HG02870 (cell line): ENCODE measurements around the gene FMN1.
A peak's percentile ranks its signal among the peaks of the same experiment; 100 is the strongest.
"Not testable (repeated sequence)": the region's sequence is repeated elsewhere in the genome, so short reads cannot be mapped to it uniquely, and the experiment has no call there.

Source experiments
- ATAC-seq: cut with Tn5 transposase; IDR thresholded peaks from one replicate; pipeline ENCODE4 v1.9.1; 2021; ENCODE audit warnings: mild to moderate bottlenecking, moderate library complexity; ENCODE audit not compliant: unreplicated experiment

Gene FMN1

GRCh38 chr15:32867313-32867626 lies 327.2 kb downstream of the FMN1 start:
- ATAC-seq, result no peak

GRCh38 chr15:32866454-32867312 lies 327.8 kb downstream of the FMN1 start:
- no peak for ATAC-seq

DNA sequence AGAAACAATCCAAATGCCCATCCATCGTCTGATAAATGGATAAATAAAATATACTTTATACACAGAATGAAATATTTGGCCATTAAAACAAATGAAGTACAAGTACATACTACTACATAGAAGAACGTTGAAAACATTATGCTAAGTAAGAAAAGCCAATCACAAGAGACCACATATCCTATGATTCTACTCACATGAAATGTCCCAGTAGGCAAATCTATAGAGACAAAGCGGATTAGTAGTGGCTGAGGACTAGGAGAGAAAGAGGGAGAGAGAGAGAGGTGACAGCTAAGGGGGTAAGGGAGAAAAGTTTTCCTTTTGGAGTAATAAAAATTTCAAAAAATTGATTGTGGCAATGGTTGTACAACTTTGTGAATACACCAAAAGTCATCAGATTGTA lies 329.7 kb downstream of the FMN1 start:
- ATAC-seq, result no peak

DNA sequence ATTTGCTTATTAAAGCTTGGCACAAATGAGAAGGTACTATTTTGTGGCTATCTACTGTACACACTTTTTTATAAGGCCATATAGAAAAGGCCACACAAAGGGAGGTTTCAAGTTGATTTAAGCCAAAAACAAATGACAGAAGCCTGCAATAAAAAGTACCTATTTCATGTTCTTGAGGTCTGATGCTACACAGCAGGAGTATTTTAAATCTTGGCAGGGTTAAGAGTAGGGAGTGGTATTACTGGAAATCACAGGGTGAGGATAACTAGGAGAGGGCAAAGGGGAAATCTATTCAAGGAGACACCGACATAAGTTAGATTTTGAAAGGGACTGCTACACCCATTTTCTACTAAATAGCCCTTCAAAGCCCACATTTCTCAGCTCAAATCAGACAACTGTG lies 330.5 kb downstream of the FMN1 start:
- ATAC-seq, result no peak

GRCh38 chr15:32861761-32862160 lies 332.8 kb downstream of the FMN1 start:
- ATAC-seq, result peak; percentile 47

GRCh38 chr15:32861174-32861573 lies 333.3 kb downstream of the FMN1 start:
- no peak for ATAC-seq

DNA sequence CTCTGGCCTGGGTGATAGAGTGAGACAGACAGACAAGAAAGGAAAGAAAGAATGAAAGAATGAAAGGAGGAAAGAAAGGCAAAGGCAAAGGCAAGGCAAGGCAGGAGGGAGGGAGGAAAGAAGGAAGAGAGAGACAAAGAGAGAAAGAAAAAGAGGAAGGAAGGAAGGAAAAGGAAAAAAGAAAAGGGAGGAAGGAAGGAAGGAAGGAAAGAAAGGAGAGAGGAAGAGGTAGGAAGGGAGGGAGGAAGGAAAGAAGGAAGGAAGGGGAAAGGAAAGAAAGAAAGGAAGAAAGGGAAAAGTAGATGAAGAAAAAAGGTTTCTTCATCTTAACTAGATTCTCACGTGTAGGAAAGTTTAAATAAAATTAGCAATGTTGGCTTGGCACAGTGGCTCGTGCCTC lies 334.5 kb downstream of the FMN1 start:
- ATAC-seq, result no peak

- no peak for ATAC-seq
These were observed 335.3 kb downstream of the FMN1 start for GRCh38 chr15:32859251-32859650.

- no peak for ATAC-seq
These were observed 336.8 kb downstream of the FMN1 start for GRCh38 chr15:32857732-32858131.

DNA sequence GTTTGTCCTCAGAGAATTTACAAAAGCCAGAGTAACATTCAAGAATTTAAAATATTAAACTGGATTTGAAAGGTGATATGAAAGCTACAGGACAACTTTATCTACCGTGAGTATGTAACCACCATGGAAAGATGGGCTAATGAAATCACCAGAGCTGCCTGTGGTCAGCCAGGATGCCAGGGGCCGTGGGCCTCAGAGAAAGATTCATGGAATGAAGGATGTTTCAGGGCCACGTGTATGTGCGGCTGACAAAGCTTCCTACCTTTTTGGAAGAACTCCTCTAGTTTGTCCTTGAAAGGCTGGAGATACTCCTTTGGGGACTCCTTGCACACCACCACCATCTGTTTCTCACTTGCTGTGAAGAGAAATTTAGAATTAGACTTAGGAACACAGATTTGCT lies 337.8 kb downstream of the FMN1 start:
- no peak for ATAC-seq

GRCh38 chr15:32855942-32856341 lies 338.6 kb downstream of the FMN1 start:
- no peak for ATAC-seq

DNA sequence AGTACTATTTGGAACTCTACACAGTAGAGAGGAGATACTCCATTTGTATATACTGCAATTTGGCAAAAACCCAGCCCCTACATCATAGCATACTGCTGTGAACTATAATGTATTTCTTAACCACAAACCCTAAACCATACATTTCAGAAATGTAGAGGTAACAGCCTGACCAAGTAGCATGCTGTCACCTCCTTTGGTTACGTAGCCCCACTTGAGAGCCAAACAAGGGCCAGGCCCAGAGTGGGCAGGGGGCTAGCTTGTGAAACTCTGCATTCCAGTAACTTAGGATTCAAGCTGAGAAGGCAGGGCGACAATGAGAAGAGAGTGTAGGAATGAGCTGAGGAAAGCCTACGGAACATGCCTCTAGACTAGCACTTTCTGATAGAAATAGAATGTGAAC lies 340.9 kb downstream of the FMN1 start:
- ATAC-seq, result no peak

DNA sequence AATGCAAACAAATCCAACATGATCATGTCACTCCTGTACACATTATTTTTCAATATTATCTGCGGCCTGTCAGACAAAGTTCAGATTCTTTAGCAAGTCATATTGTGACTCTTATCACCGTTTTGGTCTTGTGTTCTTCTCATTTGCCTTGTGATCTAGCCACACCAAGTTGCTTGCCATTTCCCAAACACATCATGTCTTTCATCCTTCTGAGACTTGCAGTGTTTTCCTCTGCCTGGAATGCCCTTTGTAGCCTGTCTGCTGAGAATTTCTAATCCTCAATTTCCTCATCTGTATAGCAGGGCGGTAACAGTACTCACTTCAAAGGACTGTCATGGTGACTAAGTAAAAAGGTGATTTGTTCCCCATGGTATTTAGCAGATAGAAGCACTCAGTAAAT lies 341.7 kb downstream of the FMN1 start:
- ATAC-seq, result no peak

DNA sequence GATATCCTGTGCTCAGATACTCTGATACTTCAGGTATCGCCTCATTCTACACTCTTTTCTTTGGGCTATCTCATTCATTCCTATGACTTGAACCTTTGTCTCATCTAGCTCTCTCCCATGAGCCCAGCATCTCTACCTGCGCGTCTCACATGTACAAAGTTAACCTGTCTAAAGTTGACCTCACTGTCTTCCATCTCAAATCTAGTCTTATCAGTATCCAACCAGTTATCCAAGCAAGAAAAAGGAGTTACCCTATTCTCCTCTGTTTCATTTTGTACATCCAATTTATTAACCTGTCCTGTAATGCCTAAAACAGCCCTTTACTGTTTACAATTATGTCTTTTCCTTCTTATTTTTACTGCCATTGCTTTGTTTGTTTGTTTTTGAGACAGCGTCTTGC lies 342.5 kb downstream of the FMN1 start:
- ATAC-seq, result no peak

DNA sequence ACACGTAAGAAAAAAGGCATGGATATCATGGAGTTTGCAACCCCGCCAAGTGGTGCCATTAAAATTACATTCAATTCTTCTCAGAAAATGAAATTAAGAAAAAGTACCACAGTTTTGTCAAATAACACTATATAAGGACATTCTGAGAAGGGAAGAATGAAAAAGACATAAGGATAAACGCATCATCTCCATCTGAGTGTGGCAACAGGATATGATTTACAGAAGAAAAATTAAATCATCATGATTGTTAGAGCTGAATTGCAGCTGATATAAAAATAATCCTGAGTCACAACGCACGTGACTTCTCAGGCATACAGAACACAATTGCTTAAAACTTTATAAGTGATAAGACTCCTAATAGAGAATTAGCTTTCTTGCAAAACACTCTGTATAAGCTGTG lies 342.9 kb downstream of the FMN1 start:
- no peak for ATAC-seq

DNA sequence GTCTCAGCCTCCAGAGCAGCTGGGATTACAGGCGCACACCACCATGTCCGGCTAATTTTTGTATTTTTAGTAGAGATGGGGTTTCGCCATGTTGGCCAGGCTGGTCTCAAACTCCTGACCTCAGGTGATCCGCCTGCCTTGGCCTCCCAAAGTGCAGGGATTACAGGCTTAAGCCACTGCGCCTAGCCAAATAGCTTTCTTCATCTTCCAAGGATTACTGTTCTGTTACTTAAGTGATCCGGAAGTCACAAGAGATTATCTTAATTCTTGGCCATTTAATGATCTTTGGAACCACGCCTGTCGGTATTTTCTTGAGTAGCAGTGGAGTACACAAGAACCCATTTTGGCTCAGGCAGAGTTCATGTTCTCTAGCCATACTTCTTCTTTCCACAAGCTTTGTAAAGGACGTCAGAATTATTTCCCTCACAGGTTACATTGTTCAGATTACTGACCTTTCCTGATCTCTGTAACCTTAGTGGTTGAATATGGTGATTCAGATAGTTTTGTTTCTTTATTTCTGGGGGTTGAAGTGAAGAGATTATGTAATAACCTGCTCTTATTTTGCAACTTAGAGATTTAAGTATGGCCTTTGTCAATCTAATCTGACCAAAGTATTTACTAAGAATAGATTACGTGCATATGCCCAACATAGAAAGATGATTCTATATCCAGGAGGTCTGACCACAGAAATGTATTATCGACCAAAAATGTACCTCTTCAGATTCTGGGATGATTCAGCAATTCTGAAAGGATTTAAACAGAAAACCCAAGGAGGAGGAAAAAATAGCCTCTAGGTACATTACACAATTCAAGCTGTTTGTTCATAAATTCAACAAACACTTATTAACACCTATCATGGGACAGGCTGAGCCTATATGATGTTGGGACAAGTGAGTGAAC lies 344.5 kb downstream of the FMN1 start:
- no peak for ATAC-seq

DNA sequence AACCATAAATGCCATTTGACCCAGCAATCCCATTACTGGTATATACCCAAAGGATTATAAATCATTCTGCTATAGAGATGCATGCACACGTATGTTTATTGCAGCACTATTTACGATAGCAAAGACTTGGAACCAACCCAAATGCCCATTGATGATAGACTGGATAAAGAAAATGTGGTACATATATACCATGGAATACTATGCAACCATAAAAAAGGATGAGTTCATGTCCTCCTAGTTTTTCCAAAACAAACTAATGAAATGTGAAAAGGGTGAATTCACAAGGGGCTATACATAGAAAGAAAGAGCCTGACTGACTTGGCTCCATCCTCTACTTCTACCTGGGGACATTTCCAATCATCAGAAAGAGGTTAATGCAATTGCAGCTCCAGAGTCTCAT lies 347.8 kb downstream of the FMN1 start:
- ATAC-seq, result not testable (repeated sequence)

- no peak for ATAC-seq
These were observed 350.3 kb downstream of the FMN1 start for GRCh38 chr15:32844118-32844711.

- no peak for ATAC-seq
These were observed 351.2 kb downstream of the FMN1 start for GRCh38 chr15:32843219-32843815.

DNA sequence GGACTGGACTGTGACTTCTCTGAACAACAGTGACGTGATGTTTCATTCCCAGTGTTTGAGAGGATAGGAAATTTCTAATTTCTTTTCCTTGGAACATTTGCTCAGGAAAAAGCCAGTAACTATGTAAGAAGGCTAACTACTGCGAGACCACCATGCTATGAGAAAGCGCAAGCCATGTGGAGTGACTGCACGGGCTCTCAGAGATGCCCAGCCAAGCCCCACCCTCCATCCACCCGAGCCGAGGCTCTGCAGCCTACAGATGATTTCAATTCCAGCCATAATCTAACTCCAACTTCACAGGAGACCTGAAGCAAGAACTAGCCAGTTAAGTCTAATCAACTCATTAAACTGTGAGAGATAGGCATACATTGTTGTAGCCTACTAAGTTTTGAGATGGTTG lies 352.4 kb downstream of the FMN1 start:
- no peak for ATAC-seq

GRCh38 chr15:32840507-32841245 lies 353.8 kb downstream of the FMN1 start:
- no peak for ATAC-seq
